ENCODE measurements around the gene RELN. TPM values are rescaled to one million over a fixed set of nuclear protein-coding genes. Genes with fewer than 3 reads are reported as not detected.
"Not testable (repeated sequence)": the region's sequence is repeated elsewhere in the genome, so short reads cannot be mapped to it uniquely, and the experiment has no call there.

RELN gene
- total RNA-seq, 4 donors from 2014 or later, result 1.8 to 47.4 (median 6.7) TPM

DNA sequence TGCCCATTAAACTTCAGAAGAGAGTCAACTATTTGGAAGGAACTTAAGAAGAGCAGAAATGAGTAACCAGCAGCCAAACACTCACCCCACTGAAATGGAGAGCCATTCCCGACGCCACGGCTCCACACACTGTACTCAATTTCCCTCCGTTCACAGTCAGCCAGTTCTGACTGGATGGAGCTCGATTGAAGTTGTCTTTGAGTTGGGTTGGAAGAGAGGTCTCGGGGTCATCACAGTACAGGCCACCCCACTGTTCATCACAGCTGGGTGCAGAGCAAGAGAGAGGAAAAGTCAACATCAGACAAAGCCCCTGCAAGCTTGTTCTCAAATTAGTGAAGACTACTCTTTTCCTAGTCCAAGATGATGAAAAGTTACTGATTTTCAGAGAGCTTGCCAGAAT lies 467.5 kb downstream of the RELN start:
- Histone ChIP-seq H3K4me1 (no peaks in the 10 kb centered on the region), H3K27ac (no peak overlapping the region), H3K27me3 (no peaks in the 10 kb centered on the region), H3K9me3 (no peaks in the 10 kb centered on the region), H3K4me3 (no peak overlapping the region), H3K36me3 (no peaks in the 10 kb centered on the region)
- intact Hi-C loops (cut with DNase I; ENCODE audit: low total_unique reads), result no loop called here
- TF ChIP-seq, protein P1, sequence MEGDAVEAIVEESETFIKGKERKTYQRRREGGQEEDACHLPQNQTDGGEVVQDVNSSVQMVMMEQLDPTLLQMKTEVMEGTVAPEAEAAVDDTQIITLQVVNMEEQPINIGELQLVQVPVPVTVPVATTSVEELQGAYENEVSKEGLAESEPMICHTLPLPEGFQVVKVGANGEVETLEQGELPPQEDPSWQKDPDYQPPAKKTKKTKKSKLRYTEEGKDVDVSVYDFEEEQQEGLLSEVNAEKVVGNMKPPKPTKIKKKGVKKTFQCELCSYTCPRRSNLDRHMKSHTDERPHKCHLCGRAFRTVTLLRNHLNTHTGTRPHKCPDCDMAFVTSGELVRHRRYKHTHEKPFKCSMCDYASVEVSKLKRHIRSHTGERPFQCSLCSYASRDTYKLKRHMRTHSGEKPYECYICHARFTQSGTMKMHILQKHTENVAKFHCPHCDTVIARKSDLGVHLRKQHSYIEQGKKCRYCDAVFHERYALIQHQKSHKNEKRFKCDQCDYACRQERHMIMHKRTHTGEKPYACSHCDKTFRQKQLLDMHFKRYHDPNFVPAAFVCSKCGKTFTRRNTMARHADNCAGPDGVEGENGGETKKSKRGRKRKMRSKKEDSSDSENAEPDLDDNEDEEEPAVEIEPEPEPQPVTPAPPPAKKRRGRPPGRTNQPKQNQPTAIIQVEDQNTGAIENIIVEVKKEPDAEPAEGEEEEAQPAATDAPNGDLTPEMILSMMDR (IDR thresholded peaks at IDR 0.05), result no peak
- DNase-seq, result no peak

DNA sequence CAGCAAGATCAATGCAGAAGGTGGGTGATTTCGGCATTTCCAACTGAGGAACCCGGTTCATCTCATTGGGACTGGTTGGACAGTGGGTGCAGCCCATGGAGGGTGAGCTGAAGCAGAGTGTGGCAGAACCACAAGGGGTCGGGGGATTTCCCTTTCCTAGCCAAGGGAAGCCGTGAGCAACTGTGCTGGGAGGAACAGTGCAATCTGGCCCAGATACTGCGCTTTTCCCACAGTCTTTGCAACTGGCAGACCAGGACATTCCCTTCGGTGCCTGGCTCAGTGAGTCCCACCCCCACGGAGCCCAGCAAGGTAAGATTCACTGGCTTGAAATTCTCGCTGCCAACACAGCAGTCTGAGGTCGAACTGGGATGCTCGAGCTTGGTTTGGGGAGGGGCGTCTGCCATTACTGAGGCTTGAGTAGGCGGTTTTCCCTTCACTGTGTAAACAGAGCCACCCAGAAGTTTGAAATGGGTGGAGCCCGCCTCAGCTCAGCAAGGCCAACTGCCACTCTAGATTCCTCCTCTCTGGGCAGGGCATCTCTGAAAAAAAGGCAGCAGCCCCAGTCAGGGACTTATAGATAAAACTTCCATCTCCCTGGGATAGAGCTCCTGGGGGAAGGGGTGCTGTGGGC lies 484.8 kb downstream of the RELN start:
- H3K27me3 ChIP-seq, result no peaks in the 10 kb centered on the region
- H3K4me3 ChIP-seq, result no peak overlapping the region
- no peak for DNase-seq
- no peaks in the 10 kb centered on the region for H3K4me1 ChIP-seq
- TF ChIP-seq, protein P1 (IDR thresholded peaks at IDR 0.05), result no peak
- no peak for TF ChIP-seq POLR2A (IDR thresholded peaks at IDR 0.05)
- H3K27ac ChIP-seq, result no peak overlapping the region
- intact Hi-C loops (cut with DNase I; ENCODE audit: low total_unique reads), result no loop called here
- no peaks in the 10 kb centered on the region for H3K9me3 ChIP-seq
- H3K36me3 ChIP-seq, result no peaks in the 10 kb centered on the region

DNA sequence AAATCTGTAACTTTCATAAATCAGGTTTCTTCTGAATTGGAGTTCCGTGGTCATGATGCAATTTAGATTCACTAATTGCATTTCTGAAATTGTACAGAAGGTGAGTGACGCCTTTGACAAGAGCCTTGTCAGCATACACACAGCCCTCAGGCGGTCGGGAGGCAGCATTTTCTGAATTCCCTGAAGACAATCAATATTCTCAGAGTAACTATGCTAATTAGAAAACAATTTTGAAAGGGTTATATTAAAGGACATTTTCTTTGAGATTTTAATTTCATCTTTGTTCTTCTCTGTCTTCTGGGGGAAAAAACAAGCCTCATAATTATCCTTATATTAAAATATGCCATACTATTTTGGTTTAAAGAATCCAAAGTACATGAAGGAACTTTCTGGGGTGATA lies 488.3 kb downstream of the RELN start:
- Histone ChIP-seq H3K9me3 (no peaks in the 10 kb centered on the region), H3K36me3 (no peaks in the 10 kb centered on the region), H3K27ac (no peak overlapping the region), H3K4me1 (no peaks in the 10 kb centered on the region), H3K27me3 (no peaks in the 10 kb centered on the region), H3K4me3 (no peak overlapping the region)
- intact Hi-C loops (cut with DNase I; ENCODE audit: low total_unique reads), result no loop called here
- DNase-seq, result no peak
- TF ChIP-seq, protein P1 (IDR thresholded peaks at IDR 0.05), result no peak
- no peak for TF ChIP-seq POLR2A (IDR thresholded peaks at IDR 0.05)

DNA sequence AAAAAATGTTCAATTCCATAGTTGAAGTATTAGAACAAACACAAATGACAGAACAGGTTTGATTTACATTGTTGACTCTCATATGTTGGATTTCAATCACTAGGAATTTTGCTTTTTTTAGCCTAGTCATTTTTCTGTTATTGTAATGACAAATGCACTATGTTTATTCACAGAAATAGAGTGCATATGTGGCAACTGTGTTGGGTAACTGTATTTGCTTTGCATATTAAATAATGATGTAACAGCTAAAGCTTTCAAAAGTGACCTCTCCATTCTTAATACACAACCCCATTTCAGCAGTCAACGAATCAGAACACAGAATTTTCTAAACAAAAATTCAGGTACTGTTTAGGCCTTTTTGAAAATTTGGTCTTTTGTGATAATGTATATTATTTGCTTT lies 489.5 kb downstream of the RELN start:
- H3K27ac ChIP-seq, result no peak overlapping the region
- H3K36me3 ChIP-seq, result no peaks in the 10 kb centered on the region
- no peak for DNase-seq
- TF ChIP-seq POLR2A (IDR thresholded peaks at IDR 0.05), result no peak
- TF ChIP-seq, protein P1 (IDR thresholded peaks at IDR 0.05), result no peak
- H3K27me3 ChIP-seq, result no peaks in the 10 kb centered on the region
- no peak overlapping the region for H3K4me3 ChIP-seq
- no peaks in the 10 kb centered on the region for H3K4me1 ChIP-seq
- intact Hi-C loops (cut with DNase I; ENCODE audit: low total_unique reads), result no loop called here
- no peaks in the 10 kb centered on the region for H3K9me3 ChIP-seq

DNA sequence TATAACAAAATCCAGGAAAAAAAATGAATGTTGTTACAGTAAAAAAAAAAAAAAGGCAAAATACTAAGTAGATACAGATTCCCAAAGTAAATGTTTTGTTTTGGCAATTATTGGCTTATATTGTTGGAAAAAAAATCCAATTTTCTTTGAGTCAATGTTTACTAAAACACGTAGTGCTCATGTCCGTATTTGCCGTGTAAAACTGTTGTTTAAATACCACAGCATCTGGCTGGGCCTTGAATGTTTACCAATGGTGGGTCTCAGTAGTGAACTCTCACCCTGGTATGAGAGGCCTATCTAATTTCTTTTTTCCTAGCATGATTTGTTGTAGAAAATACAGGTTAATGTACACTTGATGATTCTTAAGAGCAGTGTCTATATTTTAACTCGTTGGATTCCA lies 502.0 kb downstream of the RELN start:
- Histone ChIP-seq H3K4me3 (no peak overlapping the region), H3K27ac (no peak overlapping the region), H3K9me3 (no peaks in the 10 kb centered on the region), H3K4me1 (no peaks in the 10 kb centered on the region), H3K36me3 (no peaks in the 10 kb centered on the region), H3K27me3 (no peaks in the 10 kb centered on the region)
- no peak for DNase-seq
- TF ChIP-seq, protein P1 (IDR thresholded peaks at IDR 0.05), result no peak
- TF ChIP-seq POLR2A (IDR thresholded peaks at IDR 0.05), result no peak
- intact Hi-C loops (cut with DNase I; ENCODE audit: low total_unique reads), result no loop called here

DNA sequence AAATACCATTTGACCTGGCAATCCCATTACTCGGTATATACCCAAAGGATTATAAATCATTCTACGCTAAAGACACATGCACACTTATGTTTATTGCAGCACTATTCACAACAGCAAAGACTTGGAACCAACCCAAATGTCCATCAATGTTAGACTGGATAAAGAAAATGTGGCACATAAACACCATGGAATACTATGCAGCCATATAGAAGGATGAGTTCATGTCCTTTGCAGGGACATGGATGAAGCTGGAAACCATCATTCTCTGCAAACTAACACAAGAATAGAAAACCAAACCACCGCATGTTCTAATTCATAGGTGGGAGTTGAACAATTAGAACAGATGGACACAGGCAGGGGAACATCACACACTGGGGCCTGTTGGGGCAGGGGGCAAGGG lies 502.6 kb downstream of the RELN start:
- H3K9me3 ChIP-seq; H3K27me3 ChIP-seq; DNase-seq; H3K4me1 ChIP-seq; intact Hi-C loops (cut with DNase I; ENCODE audit: low total_unique reads); H3K36me3 ChIP-seq; H3K27ac ChIP-seq; H3K4me3 ChIP-seq: not testable (repeated sequence)
